Activated naive CD8-positive, alpha-beta T cell treated with anti-CD3 and anti-CD28 coated beads, Interleukin-2, amount 50 U/mL, for 24 hours (primary cell): ENCODE data around the gene GOLT1A.
A peak's percentile ranks its signal among the peaks of the same experiment; 100 is the strongest.

ENCODE experiments used
- ATAC-seq: fragments of 150-1000 bp; cut with Tn5 transposase; one replicate; pipeline ENCODE4 v1.10.0; 2021
- DNase-seq: peaks from one replicate; pipeline ENCODE4 v3.0.0; 2021
- H3K27ac Mint-ChIP-seq: one replicate; pipeline ENCODE4 v1.8.0; 2021; ENCODE audit warnings: mild to moderate bottlenecking, mixed read lengths
- H3K27me3 Mint-ChIP-seq: one replicate; pipeline ENCODE4 v1.8.0; 2021; ENCODE audit warnings: mixed read lengths
- H3K36me3 Mint-ChIP-seq: one replicate; pipeline ENCODE4 v1.8.0; 2021; ENCODE audit warnings: low read depth, mixed read lengths
- H3K4me1 Mint-ChIP-seq: one replicate; pipeline ENCODE4 v1.8.0; 2021; ENCODE audit warnings: mixed read lengths
- H3K4me3 Mint-ChIP-seq: one replicate; pipeline ENCODE4 v1.8.0; 2021; ENCODE audit warnings: mild to moderate bottlenecking, moderate library complexity, mixed read lengths
- H3K9me3 Mint-ChIP-seq: one replicate; pipeline ENCODE4 v1.8.0; 2021; ENCODE audit warnings: mixed read lengths

The GOLT1A gene, protein sequence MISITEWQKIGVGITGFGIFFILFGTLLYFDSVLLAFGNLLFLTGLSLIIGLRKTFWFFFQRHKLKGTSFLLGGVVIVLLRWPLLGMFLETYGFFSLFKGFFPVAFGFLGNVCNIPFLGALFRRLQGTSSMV

DNA sequence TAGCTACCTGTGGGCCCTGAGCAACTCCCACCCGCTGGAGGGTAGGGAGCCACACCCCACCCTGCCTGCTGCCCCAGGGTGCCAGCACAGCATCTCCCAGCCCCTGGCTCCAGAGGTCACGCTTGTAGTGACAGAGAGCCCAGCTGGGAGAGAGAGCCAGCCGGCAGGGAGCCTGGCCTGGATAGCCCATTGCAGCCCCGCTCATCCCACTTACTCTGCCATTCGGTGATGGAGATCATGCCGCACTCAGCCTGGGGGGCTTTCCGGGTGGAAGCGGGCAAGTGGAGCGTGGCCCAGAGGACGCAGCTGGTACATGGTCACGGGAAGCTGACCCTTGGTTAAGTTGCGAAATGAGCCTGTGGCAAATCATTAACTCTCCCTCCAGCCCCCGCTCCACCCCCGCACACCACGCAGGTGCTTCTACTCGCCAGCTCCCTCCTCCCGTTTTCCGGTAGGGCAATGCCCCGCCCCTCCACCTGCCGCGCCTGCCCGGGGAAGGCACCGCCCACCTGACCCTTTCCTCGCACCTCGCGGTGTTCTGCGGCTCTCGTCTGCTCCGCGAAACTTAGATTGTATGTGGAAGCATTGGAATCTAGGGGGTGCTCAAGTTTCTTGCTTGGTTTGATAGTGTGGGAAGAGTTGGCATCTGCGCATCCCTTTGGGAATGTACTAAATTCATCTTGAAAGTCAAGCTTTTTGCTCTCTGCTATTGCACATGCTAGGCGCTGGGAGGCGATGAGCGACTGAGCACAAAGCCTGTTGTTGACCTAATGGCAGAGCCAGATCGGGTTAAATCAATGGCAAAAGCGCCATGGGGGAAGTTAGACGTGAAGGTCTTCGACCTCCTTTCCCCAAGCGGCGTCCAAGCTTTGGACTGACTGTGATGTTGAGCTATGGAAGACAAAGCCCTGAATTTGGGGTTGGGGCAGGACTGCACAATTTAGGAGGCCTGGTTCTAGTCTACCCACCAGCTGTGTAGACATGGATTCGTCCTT is at the start of gene GOLT1A:
Gene GOLT1A, minus strand, starts transcription at position 321 of the 995 bp plus-strand sequence. Its CDS starts 82 bp downstream, at position 239.
- no peak within 1 kb of the TSS for H3K27ac Mint-ChIP-seq
- DNase-seq (peak; percentile 56), ATAC-seq (peak; percentile 49)
- H3K4me1 Mint-ChIP-seq: peaks cover 11% of the 10 kb centered on the region
- H3K27me3 Mint-ChIP-seq: peaks cover 5% of the 10 kb centered on the region
- no peaks in the 10 kb centered on the region for H3K9me3 Mint-ChIP-seq
- H3K4me3 Mint-ChIP-seq: peak within 1 kb of the TSS; percentile 53
- no peaks in the 10 kb centered on the region for H3K36me3 Mint-ChIP-seq

DNA sequence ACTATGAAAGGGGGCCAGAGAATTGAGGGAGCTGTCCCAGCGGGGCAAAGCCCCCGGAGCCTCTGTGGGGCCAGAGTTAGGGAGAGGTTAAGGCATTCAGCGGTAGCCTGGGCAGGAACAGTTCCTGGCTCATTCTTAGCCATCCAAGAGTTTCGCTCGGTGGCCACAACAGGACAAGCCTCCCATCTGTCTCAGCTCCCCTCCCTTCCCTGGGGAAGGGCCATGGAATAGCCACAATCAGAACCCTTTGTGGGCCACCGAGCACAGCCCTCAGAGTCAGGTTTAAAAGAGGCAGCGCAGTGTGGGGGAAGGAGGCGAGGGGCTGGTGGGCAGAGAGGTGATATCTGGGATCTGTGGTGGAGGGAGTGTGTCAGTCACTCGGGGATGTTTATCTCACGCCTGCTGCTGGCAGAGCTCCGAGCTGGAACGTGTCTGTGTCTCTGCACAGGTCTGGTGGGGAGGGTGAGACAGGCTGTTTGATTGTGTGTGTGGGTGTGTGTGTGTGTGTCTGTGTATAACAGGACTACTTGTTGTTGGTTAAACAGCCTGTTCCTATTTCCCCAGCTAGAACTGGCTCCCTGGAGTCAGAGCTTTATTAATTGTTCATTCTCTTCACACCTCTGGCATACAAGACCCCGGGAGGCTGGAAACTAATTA is 49.6 kb upstream of the GOLT1A start:
- ATAC-seq: no peak
- no peak for DNase-seq
- no peaks in the 10 kb centered on the region for H3K27me3 Mint-ChIP-seq
- no peak overlapping the region for H3K4me3 Mint-ChIP-seq
- peak overlapping the region; percentile 58 for H3K27ac Mint-ChIP-seq
- no peaks in the 10 kb centered on the region for H3K9me3 Mint-ChIP-seq
- H3K4me1 Mint-ChIP-seq: no peaks in the 10 kb centered on the region
- no peaks in the 10 kb centered on the region for H3K36me3 Mint-ChIP-seq

- Mint-ChIP-seq H3K36me3 (no peaks in the 10 kb centered on the region), H3K4me1 (no peaks in the 10 kb centered on the region), H3K27me3 (no peaks in the 10 kb centered on the region), H3K4me3 (no peak overlapping the region), H3K9me3 (no peaks in the 10 kb centered on the region), H3K27ac (no peak overlapping the region)
- no peak for ATAC-seq
- DNase-seq: no peak
Measured at GRCh38 chr1:204262506-204263253, 48.9 kb upstream of the GOLT1A start.

- H3K27ac Mint-ChIP-seq: no peak overlapping the region
- no peaks in the 10 kb centered on the region for H3K27me3 Mint-ChIP-seq
- H3K9me3 Mint-ChIP-seq: no peaks in the 10 kb centered on the region
- H3K4me3 Mint-ChIP-seq: no peak overlapping the region
- DNase-seq: no peak
- no peaks in the 10 kb centered on the region for H3K36me3 Mint-ChIP-seq
- H3K4me1 Mint-ChIP-seq: no peaks in the 10 kb centered on the region
- no peak for ATAC-seq
Measured at GRCh38 chr1:204261746-204262505, 48.1 kb upstream of the GOLT1A start.

DNA sequence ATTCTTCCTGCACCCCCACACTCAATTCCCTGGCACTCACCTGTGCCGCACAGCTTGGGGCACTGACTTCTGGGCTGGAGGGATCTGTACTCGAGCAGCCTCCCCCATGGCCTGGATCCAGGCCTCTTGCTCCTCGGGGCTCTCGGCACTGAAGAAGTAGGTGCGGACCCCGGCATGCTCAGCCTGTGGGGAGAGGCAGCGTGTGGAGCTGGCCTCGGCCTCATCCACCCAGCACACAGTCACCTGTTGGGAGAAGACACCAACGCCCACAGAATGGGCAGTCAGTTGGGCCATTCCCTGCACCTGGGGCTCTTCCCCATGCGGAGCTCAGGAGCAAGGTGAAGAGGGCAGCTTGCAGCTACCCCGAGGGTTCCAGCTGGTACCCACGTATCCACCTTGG is 47.5 kb upstream of the GOLT1A start:
- Mint-ChIP-seq H3K4me1 (no peaks in the 10 kb centered on the region), H3K9me3 (no peaks in the 10 kb centered on the region), H3K27me3 (no peaks in the 10 kb centered on the region), H3K36me3 (no peaks in the 10 kb centered on the region), H3K4me3 (no peak overlapping the region), H3K27ac (no peak overlapping the region)
- ATAC-seq: no peak
- no peak for DNase-seq

GRCh38 chr1:204260601-204261197 is 46.9 kb upstream of the GOLT1A start:
- Mint-ChIP-seq H3K9me3 (no peaks in the 10 kb centered on the region), H3K27me3 (no peaks in the 10 kb centered on the region), H3K27ac (no peak overlapping the region), H3K4me3 (no peak overlapping the region), H3K36me3 (no peaks in the 10 kb centered on the region), H3K4me1 (no peaks in the 10 kb centered on the region)
- DNase-seq (no peak), ATAC-seq (no peak)

- no peak for DNase-seq
- Mint-ChIP-seq H3K36me3 (no peaks in the 10 kb centered on the region), H3K4me3 (no peak overlapping the region), H3K27me3 (no peaks in the 10 kb centered on the region), H3K27ac (no peak overlapping the region), H3K4me1 (no peaks in the 10 kb centered on the region), H3K9me3 (no peaks in the 10 kb centered on the region)
- ATAC-seq: no peak
Measured at GRCh38 chr1:204259782-204260181, 46.0 kb upstream of the GOLT1A start.

DNA sequence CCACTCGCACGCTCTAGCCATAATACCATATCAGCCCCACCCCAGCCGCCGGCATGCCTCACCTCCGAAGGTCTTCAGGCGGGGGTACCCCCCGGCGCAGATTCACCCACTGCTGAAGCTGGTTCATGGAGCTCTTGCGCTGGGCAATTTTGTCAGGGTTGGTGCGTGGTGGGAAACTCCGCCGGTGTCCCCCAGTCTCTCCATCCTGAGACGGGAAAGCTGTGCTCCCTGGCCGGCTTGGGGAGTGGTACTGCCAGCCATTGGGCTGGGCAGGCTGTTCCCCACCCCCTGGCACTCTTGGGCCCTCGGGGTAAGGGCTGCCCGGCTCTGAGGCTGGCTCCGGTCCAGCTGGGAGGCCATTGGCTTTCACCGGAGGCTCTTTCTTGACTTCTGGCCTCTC is 45.4 kb upstream of the GOLT1A start:
- ATAC-seq: no peak
- Mint-ChIP-seq H3K9me3 (no peaks in the 10 kb centered on the region), H3K4me1 (no peaks in the 10 kb centered on the region), H3K27me3 (no peaks in the 10 kb centered on the region), H3K36me3 (no peaks in the 10 kb centered on the region), H3K4me3 (no peak overlapping the region), H3K27ac (no peak overlapping the region)
- DNase-seq: no peak

GRCh38 chr1:204258213-204259115 is 44.7 kb upstream of the GOLT1A start:
- Mint-ChIP-seq H3K27me3 (no peaks in the 10 kb centered on the region), H3K36me3 (no peaks in the 10 kb centered on the region), H3K9me3 (no peaks in the 10 kb centered on the region), H3K27ac (no peak overlapping the region), H3K4me1 (no peaks in the 10 kb centered on the region), H3K4me3 (no peak overlapping the region)
- DNase-seq (peak; percentile 51), ATAC-seq (peak; percentile 40)

GRCh38 chr1:204257446-204257845 is 43.7 kb upstream of the GOLT1A start:
- Mint-ChIP-seq H3K9me3 (no peaks in the 10 kb centered on the region), H3K27me3 (no peaks in the 10 kb centered on the region), H3K4me1 (no peaks in the 10 kb centered on the region), H3K27ac (no peak overlapping the region), H3K36me3 (no peaks in the 10 kb centered on the region), H3K4me3 (no peak overlapping the region)
- ATAC-seq: no peak
- DNase-seq: no peak

DNA sequence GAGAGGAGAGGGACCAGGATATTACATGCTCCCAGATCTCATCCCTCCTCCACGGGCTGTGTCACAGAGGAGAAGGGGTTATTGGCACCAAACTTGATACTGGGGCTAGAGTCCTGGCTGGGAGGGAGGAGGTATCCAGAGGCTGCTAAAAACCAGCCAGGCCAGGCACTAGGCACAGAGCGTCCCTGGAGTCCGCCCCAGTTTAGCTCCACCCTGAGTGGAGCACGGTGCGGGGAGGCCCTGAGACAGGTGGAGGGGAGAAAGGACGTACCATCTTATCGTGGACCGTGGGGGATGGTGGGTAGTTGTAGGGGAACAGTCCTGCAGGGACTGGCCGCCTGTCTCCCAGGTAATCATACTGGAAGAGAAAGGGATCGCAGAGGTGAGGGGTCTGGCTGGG is 42.7 kb upstream of the GOLT1A start:
- Mint-ChIP-seq H3K4me3 (no peak overlapping the region), H3K9me3 (no peaks in the 10 kb centered on the region), H3K36me3 (no peaks in the 10 kb centered on the region), H3K4me1 (no peaks in the 10 kb centered on the region), H3K27me3 (no peaks in the 10 kb centered on the region), H3K27ac (no peak overlapping the region)
- no peak for ATAC-seq
- no peak for DNase-seq

- DNase-seq (no peak), ATAC-seq (no peak)
- Mint-ChIP-seq H3K36me3 (no peaks in the 10 kb centered on the region), H3K4me1 (no peaks in the 10 kb centered on the region), H3K4me3 (no peak overlapping the region), H3K9me3 (no peaks in the 10 kb centered on the region), H3K27me3 (no peaks in the 10 kb centered on the region), H3K27ac (no peak overlapping the region)
Measured at GRCh38 chr1:204255966-204256365, 42.2 kb upstream of the GOLT1A start.

DNA sequence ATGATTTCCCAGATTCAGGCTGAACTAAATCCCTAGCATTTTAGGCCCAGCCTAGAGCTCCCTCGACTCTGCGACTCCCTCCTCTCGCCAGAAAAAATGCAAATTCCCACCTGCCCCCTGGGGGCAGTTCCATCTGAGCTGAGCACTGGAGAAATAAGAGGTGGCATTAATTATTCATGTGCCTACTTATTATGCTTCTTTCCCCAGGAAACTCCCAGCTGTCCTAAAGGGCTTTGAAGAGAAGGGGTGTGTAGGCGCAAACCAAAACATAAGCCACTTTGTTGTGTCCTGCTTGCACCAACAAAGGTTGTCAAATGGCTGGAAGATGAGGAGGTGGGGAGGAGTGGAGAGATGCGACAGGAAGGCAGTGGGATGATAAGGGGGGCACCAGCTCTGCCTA is 41.4 kb upstream of the GOLT1A start:
- Mint-ChIP-seq H3K9me3 (no peaks in the 10 kb centered on the region), H3K4me3 (no peak overlapping the region), H3K27ac (no peak overlapping the region), H3K36me3 (no peaks in the 10 kb centered on the region), H3K27me3 (no peaks in the 10 kb centered on the region), H3K4me1 (no peaks in the 10 kb centered on the region)
- DNase-seq (no peak), ATAC-seq (no peak)
